GM18505 (cell line): ENCODE results near the gene PCSK2.

Experiments used
- ATAC-seq: cut with Tn5 transposase; IDR thresholded peaks from one replicate; pipeline ENCODE4 v1.9.1; 2021; ENCODE audit not compliant: unreplicated experiment
- POLR2A ChIP-seq: IDR thresholded peaks from 4 replicates; pipeline ENCODE4 v1.6.1; 2011; ENCODE audit warnings: borderline replicate concordance; ENCODE audit not compliant: insufficient read depth, insufficient read length; ENCODE audit errors: extremely low read depth

PCSK2 gene

DNA sequence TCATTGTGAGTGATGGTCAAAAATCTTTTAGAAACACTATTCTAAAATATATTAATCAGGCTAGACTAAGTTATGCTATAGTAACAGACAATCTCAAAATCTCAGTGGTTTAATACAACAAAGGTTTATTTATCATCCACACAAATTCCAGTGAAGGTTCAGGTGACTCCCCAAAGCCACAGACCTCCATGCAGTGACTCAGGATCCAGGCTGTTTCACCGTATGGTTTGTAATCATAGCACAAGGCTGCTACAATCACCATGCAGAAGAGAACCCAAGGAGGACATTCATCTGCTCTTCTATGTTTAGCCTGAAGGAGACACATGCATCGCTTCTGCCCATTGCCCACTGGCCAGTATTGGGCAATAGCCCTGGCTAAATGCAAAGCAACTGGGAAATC lies 258.2 kb downstream of the PCSK2 start:
- no peak for ATAC-seq
- no peak for TF ChIP-seq POLR2A

DNA sequence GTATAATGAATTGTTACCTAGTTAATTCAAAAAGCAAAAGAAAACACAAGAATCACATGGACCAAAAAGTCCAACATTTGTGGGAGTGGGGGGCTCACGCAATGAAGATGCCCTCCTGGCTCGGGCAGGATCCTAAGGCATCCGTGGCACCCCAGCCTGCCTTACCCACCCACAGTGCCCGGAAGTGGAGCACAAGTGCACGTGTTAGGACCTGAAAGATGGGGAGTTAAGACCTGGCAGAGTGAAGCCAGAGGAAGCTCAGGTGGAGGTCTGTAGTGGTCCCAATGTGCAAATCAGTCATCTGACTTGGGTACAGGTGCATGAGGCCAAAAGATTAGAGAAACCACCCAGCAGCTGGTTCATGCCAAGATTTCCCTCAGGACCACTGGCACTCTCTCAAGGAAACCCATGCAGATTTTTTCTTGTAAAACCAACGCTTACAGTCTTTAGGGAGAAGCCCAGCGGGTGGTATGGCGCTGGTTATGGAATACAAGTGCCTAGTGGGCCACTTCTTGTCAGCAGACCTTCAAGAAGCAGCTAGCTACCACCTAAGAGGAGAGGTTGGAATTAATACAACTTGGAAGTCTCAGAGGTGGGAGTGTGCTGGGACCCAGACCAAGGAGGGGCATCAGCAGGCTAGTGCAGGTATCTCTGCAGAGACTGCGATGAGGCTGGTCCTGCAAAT lies 262.2 kb downstream of the PCSK2 start:
- ATAC-seq = no peak
- TF ChIP-seq POLR2A = no peak

DNA sequence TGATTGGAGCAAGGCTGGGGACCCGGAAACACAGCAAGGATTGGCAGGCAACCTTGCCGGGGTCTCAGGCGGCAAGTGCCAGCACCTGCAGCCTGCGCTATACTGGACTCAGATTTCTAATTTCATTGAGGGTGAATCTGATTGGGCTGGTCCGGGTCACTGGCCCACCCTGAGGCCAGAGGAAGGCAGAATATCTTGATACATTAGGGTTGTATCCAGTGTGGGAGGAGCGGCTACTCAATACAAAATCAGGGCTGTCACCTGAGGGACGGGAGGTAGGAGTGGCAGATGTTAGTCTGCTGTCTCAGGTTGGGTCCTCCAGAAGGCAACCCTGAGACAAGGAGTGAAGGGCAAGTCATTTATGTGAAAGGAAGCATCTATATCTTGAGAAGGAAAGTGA lies 263.7 kb downstream of the PCSK2 start:
- no peak for TF ChIP-seq POLR2A
- ATAC-seq = no peak

DNA sequence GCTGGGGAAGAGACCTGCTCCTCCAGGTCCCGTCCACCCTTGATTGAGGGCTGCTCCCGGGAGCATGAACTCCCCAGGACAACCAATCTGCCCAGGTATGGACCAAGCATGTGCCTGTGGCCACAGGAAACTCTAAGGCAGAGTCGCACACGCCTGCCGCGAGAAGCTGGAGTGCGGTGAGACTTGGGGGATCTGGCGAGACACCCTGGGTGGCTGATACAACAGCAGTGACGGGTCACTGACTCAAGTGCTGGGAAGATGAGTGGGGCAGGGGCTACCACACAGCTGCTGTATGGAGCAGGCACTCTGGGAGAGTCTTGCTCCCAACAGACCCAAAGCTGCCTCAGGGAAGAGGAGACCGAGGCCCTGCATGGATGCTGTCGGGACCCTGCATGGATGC lies 264.2 kb downstream of the PCSK2 start:
- no peak for TF ChIP-seq POLR2A
- no peak for ATAC-seq

DNA sequence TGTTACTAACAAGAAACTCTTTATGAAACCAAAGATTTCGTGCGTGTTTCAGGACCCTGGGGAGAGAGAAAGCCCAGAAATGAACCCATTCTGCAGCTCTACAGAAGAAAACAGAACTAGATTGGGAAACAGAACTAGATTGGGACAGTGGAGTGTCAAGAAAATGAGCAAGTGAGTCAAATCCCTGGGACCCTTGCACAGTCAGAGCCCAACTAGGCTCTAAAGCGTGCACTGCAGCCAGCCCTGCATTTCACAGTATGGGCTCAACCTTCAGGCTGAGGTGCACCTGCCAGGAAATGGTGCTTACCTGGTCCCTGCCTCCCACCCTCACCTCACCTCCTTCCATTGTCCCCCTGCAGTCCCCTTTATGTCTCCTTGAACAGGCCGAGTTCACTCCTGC lies 264.6 kb downstream of the PCSK2 start:
- no peak for ATAC-seq
- TF ChIP-seq POLR2A = no peak

DNA sequence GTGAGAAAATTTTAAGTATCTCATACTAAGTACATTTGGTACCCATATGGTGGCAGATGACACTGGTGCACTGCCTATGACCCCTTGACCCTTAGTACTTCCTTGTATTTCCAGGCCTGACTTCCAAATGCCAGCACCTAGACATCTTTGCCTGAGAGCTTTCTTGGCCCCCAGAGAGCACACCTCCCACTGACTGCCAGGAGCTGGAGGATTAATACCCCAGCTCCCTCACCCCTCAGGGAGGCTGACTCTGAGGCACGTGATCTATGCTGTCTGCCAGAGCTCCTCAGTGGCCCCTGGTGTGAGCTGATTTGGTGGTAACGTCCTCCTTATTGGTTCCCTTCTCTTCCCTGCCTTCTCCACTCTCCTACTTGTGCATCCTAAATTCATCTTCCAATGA lies 266.3 kb downstream of the PCSK2 start:
- no peak for ATAC-seq
- TF ChIP-seq POLR2A = no peak

DNA sequence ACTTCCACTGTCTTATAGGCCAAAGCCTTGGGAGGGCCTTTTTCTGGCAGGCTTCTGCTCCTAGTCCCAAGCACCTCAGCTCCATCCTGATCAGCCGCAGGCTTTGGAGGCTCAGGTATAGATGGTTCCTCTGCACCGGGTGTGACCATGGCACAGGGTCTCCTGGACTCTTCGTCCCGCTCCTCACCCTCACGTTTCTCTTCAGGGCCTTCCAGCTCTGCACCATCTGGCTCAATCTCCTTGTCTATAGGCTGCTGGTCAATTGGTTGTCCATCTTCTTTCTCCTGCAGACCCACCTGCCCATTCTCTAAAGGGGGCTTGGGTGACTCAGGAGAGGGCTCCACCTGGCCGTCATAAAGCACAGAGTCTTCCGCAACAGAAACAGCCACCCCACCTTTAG lies 267.4 kb downstream of the PCSK2 start:
- ATAC-seq = no peak
- no peak for TF ChIP-seq POLR2A

DNA sequence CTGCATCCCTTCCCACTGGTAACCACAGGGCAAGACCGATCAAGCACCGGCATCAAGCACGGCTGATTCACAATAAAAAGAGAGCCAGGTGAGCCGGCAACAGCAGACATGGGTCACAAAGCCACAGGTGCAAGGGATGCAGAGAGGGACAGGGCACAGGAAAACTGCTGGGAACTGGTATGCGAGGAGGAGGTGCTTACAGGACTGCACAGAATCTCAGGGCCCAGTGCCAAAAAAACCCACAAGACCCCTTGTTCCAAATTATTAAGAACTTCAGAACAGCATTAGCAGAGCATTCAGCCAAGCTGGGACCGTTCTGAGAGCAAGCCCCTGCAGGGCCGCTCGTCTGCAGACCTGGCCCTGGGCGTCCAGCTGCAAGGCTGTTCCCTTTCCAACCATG lies 269.0 kb downstream of the PCSK2 start:
- no peak for ATAC-seq
- TF ChIP-seq POLR2A = no peak

DNA sequence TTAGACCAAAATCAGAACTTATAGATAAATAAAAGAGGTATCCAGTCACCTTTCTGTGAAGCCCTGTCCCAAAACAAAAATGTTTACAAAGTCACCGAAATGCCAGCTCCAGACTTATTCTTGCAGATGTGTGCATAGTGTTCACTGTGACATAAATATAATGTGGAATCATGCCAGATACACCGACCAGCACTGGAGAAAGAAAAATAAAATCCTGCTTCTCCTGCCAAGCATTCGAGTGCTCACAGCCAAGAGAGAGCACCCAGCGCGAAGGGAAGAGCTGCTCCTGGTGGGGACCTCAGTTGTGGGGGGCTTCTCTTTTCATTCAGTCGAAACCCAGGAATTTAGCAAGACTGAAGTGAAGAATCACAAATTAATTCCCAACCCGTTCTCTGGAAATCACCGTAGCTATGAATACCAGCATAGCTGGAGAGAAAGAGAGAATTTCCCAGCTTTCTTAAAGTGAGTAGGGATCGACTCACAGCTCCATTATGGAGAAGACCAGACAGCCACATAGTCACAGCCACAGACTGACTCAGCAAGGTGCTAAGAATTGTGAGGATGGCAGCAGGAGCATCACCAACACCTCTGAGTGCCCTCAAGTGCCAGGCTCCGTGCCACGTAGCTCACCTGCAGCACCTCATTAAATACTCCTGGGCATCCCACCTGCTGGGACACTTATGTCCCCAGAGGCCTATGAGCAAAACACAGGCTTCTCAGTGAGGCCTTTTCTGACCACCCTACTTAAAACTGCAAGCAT lies 271.2 kb downstream of the PCSK2 start:
- ATAC-seq = no peak

DNA sequence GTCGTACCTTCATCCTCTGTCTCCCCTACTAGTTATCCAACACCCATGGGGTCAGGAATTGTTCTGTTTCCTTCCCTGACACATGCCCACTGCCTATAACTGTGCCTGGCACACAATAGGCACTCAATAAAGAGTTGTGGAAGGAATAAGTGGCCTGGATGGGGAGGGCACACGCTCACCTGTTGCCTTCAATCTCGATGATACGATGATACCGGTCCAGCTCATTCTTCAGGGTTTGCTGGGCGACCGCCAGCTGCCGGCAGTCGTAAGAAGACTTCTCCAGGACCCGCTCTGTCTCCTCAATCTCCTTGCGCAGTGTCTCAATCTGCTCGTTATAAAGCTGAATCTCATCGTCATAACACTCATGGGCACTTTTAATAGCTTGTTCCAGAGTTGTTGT lies 271.8 kb downstream of the PCSK2 start:
- TF ChIP-seq POLR2A = no peak
- no peak for ATAC-seq

More for the DNA sequence above, 271.2 kb downstream of the PCSK2 start:
- no peak for TF ChIP-seq POLR2A

DNA sequence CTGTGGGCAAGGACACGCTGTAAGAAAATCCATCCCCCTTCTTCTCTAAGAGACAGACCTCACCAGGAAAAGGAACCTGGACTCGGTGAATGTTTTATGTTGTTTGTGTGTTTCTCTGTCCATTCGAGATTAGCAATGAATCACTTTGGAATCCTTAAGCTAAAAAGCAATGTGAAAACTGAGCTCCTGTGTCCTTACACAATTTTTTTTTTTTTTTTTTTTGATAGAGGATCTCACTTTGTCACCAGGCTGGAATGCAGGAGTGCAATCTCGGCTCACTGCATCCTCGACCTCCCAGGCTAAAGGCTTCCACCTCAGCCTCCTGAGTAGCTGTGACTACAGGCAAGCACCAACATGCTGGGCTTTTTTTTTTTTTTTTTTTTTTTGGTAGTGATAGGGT lies 272.2 kb downstream of the PCSK2 start:
- ATAC-seq = no peak
- TF ChIP-seq POLR2A = no peak

DNA sequence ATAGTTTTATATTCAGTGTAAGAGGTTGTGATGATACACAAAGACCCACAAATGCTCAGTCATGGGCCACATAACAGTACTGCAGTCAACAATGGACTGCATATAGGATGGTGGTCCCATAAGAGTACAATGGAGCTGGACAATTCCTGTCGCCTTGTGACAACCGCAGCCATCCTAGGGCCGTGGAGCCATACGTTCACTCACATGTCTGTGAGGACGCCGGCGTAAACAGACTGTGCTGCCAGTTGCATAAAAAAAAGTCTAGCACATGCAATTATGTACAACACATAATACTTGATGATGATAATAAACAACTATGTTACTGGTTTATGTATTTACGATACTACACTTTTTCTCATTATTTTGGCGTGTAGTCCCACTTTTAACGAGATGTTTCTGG lies 273.4 kb downstream of the PCSK2 start:
- ATAC-seq = no peak
- no peak for TF ChIP-seq POLR2A

DNA sequence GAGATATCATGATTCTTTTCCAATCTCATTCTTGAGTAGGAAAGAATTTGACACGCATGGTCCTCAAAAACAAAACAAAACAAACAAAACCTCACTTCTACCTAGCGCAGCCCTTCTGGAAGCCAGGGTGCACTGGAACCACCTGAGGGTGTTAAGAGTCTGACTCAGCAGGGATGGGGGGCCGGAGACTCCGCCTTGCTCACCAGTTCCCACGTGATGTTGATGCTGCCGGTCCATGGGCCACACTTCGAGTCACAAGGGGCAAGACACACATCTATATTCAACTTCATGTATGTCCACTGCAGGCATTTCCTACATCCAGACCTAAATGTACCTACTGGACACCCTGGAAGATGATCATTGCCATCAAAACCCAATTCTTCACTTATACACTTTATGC lies 274.0 kb downstream of the PCSK2 start:
- no peak for ATAC-seq
- no peak for TF ChIP-seq POLR2A

DNA sequence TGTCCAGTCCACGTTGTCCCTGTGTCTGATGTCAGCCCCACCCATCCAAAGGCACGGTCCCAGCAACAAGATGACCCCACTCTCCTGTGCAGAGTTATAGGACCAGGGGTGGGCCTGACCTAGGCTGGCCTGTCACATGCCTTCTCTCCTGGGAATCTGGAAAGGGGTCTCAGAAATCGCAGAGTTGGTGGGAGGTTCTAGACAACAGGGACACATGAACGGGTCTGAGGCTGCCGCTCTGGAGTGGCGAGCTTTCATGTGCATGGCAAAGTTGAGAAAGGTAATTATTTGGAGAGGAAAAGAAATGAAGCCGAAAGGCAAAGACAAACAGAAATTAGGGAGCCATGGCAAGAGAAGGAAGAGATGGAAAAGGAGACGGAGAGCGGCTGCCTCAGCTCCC lies 274.9 kb downstream of the PCSK2 start:
- no peak for ATAC-seq
- TF ChIP-seq POLR2A = no peak
